B cell (primary cell): ENCODE measurements around the gene FAM107B. TPM values are rescaled to one million over a fixed set of nuclear protein-coding genes. Genes with fewer than 3 reads are reported as not detected.

Experiments
- ATAC-seq: fragments of 200-7000 bp; cut with Tn5 transposase; one replicate; pipeline ENCODE4 v1.10.0; 2021; ENCODE audit warnings: low read depth, mild to moderate bottlenecking, moderate number of reproducible peaks, moderate library complexity
- CTCF ChIA-PET: fragments of 350-600 bp; sonication (Branson Sonifier 250); formaldehyde crosslinking; loops from one replicate; lab custom pipeline; 2021; ENCODE audit warnings: antibody characterized with exemption, inconsistent platforms; lab: Charles Lee
- POLR2A ChIA-PET: fragments of 350-600 bp; sonication (Branson Sonifier 250); formaldehyde crosslinking; loops from one replicate; lab custom pipeline; 2021; ENCODE audit warnings: antibody characterized with exemption; lab: Charles Lee
- DNase-seq: peaks from one replicate; pipeline ENCODE4 v3.0.0; 2013
- H2AFZ ChIP-seq: 2 replicates; pipeline ENCODE4 v1.6.1; 2012; ENCODE audit warnings: mild to moderate bottlenecking, low read depth, low read length; ENCODE audit not compliant: insufficient read depth, poor library complexity, severe bottlenecking
- H3K27ac ChIP-seq, 2 donors: 1 replicate in 1 of 2; 2 replicates in 1 of 2; pipeline ENCODE4 v1.5.1; 2012 to 2013; ENCODE audit warnings: low read length in 2 of 2, mild to moderate bottlenecking in 2 of 2, moderate library complexity in 1 of 2
- H3K27me3 ChIP-seq, 4 experiments: fragments of 200-600 bp in 1 of 4; sonication (generic) in 1 of 4; replicated peaks in 1 of 4; 1 replicate in 2 of 4; 2 replicates in 2 of 4; pipeline versions ENCODE4 v1.6.1 to v1.7.0; 2013 to 2016; ENCODE audit warnings: low read length in 3 of 4, mild to moderate bottlenecking in 2 of 4, mixed read lengths in 1 of 4, moderate library complexity in 1 of 4; ENCODE audit not compliant: insufficient read depth in 4 of 4, control insufficient read depth in 3 of 4; ENCODE audit errors: control extremely low read depth in 1 of 4
- H3K36me3 ChIP-seq, 2 experiments: replicated peaks in 1 of 2; 1 replicate in 1 of 2; 2 replicates in 1 of 2; pipeline versions ENCODE4 v1.6.1 to v1.7.1; 2013; ENCODE audit warnings: low read length in 1 of 2; ENCODE audit not compliant: insufficient read depth in 2 of 2, control insufficient read depth in 1 of 2; ENCODE audit errors: control extremely low read depth in 1 of 2, extremely low read depth in 1 of 2
- H3K4me1 ChIP-seq, 2 donors: fragments of 200-600 bp in 1 of 2; sonication (generic) in 1 of 2; 1 replicate in 1 of 2; 2 replicates in 1 of 2; pipeline versions ENCODE4 v1.5.1 to v1.6.1; 2013 to 2017; ENCODE audit warnings: low read length in 2 of 2; ENCODE audit not compliant: control insufficient read depth in 2 of 2, insufficient read depth in 2 of 2
- H3K4me2 ChIP-seq: replicated peaks from 2 replicates; pipeline ENCODE3; 2012; ENCODE audit warnings: mild to moderate bottlenecking, low read depth, low read length; ENCODE audit not compliant: poor library complexity, severe bottlenecking
- H3K4me3 ChIP-seq, 5 experiments: fragments of 200-600 bp in 1 of 5; sonication (generic) in 1 of 5; 1 replicate in 3 of 5; 2 replicates in 2 of 5; pipeline versions ENCODE4 v1.5.1 to v1.7.0; 2011 to 2016; ENCODE audit warnings: low read length in 4 of 5, mild to moderate bottlenecking in 4 of 5, low read depth in 2 of 5, control low read depth in 1 of 5, moderate library complexity in 1 of 5; ENCODE audit not compliant: insufficient read depth in 1 of 5; ENCODE audit errors: control extremely low read depth in 1 of 5, extremely low read depth in 1 of 5
- H3K79me2 ChIP-seq: fragments of 200-600 bp; sonication (generic); one replicate; pipeline ENCODE4 v1.6.0; 2016; ENCODE audit warnings: low read length; ENCODE audit not compliant: control insufficient read depth, insufficient read depth
- H3K9ac ChIP-seq: fragments of 200-600 bp; sonication (generic); 2 replicates; pipeline ENCODE4 v1.6.1; 2017; ENCODE audit warnings: mild to moderate bottlenecking, low read length, moderate library complexity
- H3K9me3 ChIP-seq, 3 donors: one replicate each; pipeline versions ENCODE4 v1.6.1 to v1.7.1; 2013; ENCODE audit warnings: low read length in 2 of 3; ENCODE audit not compliant: control insufficient read depth in 2 of 3, insufficient read depth in 1 of 3; ENCODE audit errors: control extremely low read depth in 1 of 3
- H4K20me1 ChIP-seq: 2 replicates; pipeline ENCODE4 v1.6.0; 2012; ENCODE audit warnings: mild to moderate bottlenecking, low read length; ENCODE audit not compliant: insufficient read depth, control insufficient read depth, poor library complexity, severe bottlenecking
- H3K27ac Mint-ChIP-seq: one replicate; pipeline ENCODE4 v1.8.0; 2021; ENCODE audit warnings: mixed read lengths
- H3K27me3 Mint-ChIP-seq: one replicate; pipeline ENCODE4 v1.8.0; 2021; ENCODE audit warnings: mixed read lengths
- H3K4me1 Mint-ChIP-seq: one replicate; pipeline ENCODE4 v1.8.0; 2021; ENCODE audit warnings: mixed read lengths
- H3K4me3 Mint-ChIP-seq: one replicate; pipeline ENCODE4 v1.8.0; 2021; ENCODE audit warnings: mixed read lengths
- H3K9me3 Mint-ChIP-seq: one replicate; pipeline ENCODE4 v1.8.0; 2022; ENCODE audit warnings: mixed read lengths; ENCODE audit not compliant: insufficient read depth
- CTCF ChIP-seq: fragments of 200-600 bp; IDR thresholded peaks from one replicate; pipeline ENCODE4 v1.8.0; 2022; ENCODE audit warnings: antibody characterized with exemption, mild to moderate bottlenecking
- EZH2 ChIP-seq: IDR thresholded peaks from 2 replicates; pipeline ENCODE4 v1.6.1; 2012; ENCODE audit warnings: borderline replicate concordance, low read depth, mild to moderate bottlenecking, moderate library complexity, low read length; ENCODE audit not compliant: insufficient read depth, poor library complexity, severe bottlenecking
- WGBS: methylation state at CpG from one replicate; pipeline ENCODE4 v1.1.5; 2013; ENCODE audit warnings: missing lambda C conversion rate; ENCODE audit not compliant: insufficient coverage; 5-methylcytosine and 5-hydroxymethylcytosine counted together
- intact Hi-C: fragments of 100-400 bp; cut with micrococcal nuclease; formaldehyde crosslinking; loops from one replicate; pipeline ENCODE4 v1.10.0; 2022
- polyA plus RNA-seq: library from polyadenylated mRNA; depleted of rRNA; stranded (reverse); fragments of >200 nt; gene quantifications from 2 replicates; pipeline ENCODE4 v1.2.3, GENCODE V29; 2012
- total RNA-seq, 2 donors: library from RNA; stranded (reverse); fragments of 120-200 nt in 1 of 2; gene quantifications; 1 replicate in 1 of 2; 2 replicates in 1 of 2; pipeline versions ENCODE4 v1.2.3 to v1.2.4, GENCODE V29; 2013 to 2022

Gene FAM107B
- total and polyA plus RNA-seq, 2 donors (not counting 1 experiment from before 2014, with no cell fraction given): 31.9 to 318 TPM

- DNase-seq (no peak), ATAC-seq (no peak)
- TF ChIP-seq CTCF: no peak
- no peak for TF ChIP-seq EZH2
- no peak overlapping the region for H3K4me3 Mint-ChIP-seq
- no peak overlapping the region for H3K4me3 ChIP-seq
- no CpG with 5 or more reads among the region's 1 CpG for WGBS
- intact Hi-C loops: no loop called here
- no peaks in the 10 kb centered on the region for H3K9me3 Mint-ChIP-seq
- ChIA-PET CTCF (interaction anchor here (0.8 to 1.3 kb wide), 5 partner anchors 11 to 95 kb away, joined by 3 to 4 read pairs (median 3); no protein-coding TSS in a partner anchor), POLR2A (interaction anchor here (0.7 kb wide), 1 partner anchor 81 kb away, joined by 3 read pairs; no protein-coding TSS in a partner anchor)
- H3K27me3 Mint-ChIP-seq: no peaks in the 10 kb centered on the region
- H2AFZ ChIP-seq: no peak overlapping the region
- no peaks in the 10 kb centered on the region for H3K27me3 ChIP-seq
- H3K79me2 ChIP-seq: no peaks in the 10 kb centered on the region
- peaks cover 26 to 29% of the 10 kb centered on the region in 2 donors for H3K4me1 ChIP-seq
- peaks cover 0 to 9% (median 0%) of the 10 kb centered on the region in 3 donors for H3K9me3 ChIP-seq
- peaks cover 38% of the 10 kb centered on the region for H3K4me1 Mint-ChIP-seq
- no peak overlapping the region for H3K27ac ChIP-seq
- peak overlapping the region; percentile 50 for H3K27ac Mint-ChIP-seq
- no peak overlapping the region for H3K4me2 ChIP-seq
- no peaks in the 10 kb centered on the region for H4K20me1 ChIP-seq
- no peak overlapping the region for H3K9ac ChIP-seq
- H3K36me3 ChIP-seq: no peaks in the 10 kb centered on the region
Measured at GRCh38 chr10:14727924-14728323, 46.8 kb downstream of the FAM107B start.

- Histone ChIP-seq H2AFZ (peak overlapping the region; percentile 8), H3K9ac (no peak overlapping the region), H3K27me3 (no peaks in the 10 kb centered on the region), H3K79me2 (no peaks in the 10 kb centered on the region), H3K9me3 (peaks cover 0 to 9% (median 0%) of the 10 kb centered on the region in 3 donors), H3K36me3 (no peaks in the 10 kb centered on the region), H3K4me3 (no peak overlapping the region), H4K20me1 (no peaks in the 10 kb centered on the region), H3K4me2 (no peak overlapping the region), H3K4me1 (peaks cover 30 to 32% of the 10 kb centered on the region in 2 donors), H3K27ac (no peak overlapping the region)
- no peak for TF ChIP-seq CTCF
- no peak for TF ChIP-seq EZH2
- Mint-ChIP-seq H3K4me1 (peaks cover 41% of the 10 kb centered on the region), H3K9me3 (peaks cover under 1% of the 10 kb centered on the region), H3K27me3 (no peaks in the 10 kb centered on the region), H3K27ac (no peak overlapping the region), H3K4me3 (no peak overlapping the region)
- no peak for ATAC-seq
- no peak for DNase-seq
- ChIA-PET POLR2A (interaction anchor here (0.7 kb wide), 1 partner anchor 82 kb away, joined by 3 read pairs; no protein-coding TSS in a partner anchor), CTCF (interaction anchor here (0.8 to 1.4 kb wide), 6 partner anchors 11 to 95 kb away, joined by 3 to 4 read pairs (median 3); no protein-coding TSS in a partner anchor)
- intact Hi-C loops: no loop called here
- WGBS: no CpG with 5 or more reads among the region's 1 CpG
Measured at GRCh38 chr10:14727465-14727864, 47.2 kb downstream of the FAM107B start.
